Activated naive CD8-positive, alpha-beta T cell treated with anti-CD3 and anti-CD28 coated beads, Interleukin-2, amount 50 U/mL, for 16 hours (primary cell): ENCODE results near the gene AGAP5.
"Not testable (repeated sequence)": the region's sequence is repeated elsewhere in the genome, so short reads cannot be mapped to it uniquely, and the experiment has no call there.

Source experiments
- DNase-seq: peaks from one replicate; pipeline ENCODE4 v3.0.0-alpha.2; 2020; ENCODE audit warnings: low read depth, low spot score

AGAP5 gene

DNA sequence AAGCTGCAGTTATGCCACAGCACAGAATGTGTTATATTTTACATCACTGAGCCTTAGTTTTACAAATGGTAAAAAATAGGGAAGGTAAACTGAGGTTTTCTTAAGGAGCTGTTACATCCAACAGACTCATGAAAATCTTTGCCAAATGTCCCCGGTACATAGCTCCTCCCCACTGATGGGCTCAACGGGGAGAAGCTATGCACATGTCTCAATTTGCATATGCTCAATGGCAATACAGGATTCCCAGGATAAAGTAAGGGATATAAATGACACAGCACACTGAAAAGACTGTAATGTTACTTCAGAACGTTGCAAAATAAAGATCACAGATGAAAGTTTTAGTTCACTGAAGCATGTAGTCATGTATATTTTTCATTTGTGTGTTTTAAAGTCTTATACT lies 16.6 kb upstream of the AGAP5 start:
- not testable (repeated sequence) for DNase-seq

DNA sequence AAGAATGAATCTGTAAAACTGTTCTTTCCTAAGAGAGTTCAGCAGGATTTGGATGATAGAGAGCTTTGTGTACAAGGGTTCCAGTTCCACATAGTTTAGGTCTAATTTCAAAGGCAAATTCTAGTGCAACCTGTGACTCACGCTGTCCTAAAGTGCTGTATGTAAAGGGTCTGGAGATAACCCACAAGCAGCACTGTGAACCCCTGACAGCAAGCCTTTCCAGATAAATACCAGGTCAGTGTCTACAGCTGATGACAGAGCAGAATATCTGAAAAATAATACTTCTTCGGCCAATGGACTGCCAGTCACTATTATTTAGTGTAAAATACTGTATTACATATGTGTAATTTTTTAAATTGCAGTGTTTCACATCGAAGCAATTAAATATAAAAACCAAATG lies 16.0 kb upstream of the AGAP5 start:
- DNase-seq, result not testable (repeated sequence)

DNA sequence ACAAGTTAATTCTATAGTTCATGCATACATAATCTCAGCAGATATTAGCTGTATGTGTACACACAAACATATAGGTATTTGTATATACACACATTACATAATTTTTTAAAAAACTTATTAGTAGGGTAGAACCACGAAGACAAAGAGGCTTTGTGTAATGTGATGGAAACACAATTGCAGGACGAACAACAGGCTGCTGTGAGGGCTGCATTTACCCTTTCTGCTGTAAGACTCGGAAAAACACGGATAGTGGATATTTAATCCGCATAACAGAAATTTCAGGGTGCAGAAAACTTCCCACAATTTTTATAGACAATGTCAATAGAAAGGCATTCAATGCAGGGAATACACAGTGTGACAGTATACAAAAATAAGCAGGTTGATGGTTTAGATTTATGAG lies 13.8 kb upstream of the AGAP5 start:
- DNase-seq, result not testable (repeated sequence)

DNA sequence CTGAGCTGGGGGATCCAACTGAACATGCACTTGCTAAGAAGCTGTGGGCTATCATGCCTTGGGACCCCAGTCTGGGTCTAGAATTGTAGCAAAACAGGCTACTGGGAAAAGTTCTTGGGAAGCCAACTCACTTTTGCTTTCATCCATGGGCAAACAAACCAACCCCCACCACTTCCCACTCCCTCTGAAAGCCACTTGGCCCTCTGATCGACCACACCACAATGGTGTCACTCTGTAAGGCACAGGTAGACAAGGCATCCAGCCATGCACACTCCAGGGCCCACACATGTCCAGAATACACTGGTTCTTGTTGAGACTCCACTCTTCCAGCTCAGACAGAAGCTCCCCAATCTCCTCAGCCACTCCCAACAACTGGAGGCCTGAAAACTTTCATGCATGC lies 10.2 kb upstream of the AGAP5 start:
- DNase-seq, result not testable (repeated sequence)

DNA sequence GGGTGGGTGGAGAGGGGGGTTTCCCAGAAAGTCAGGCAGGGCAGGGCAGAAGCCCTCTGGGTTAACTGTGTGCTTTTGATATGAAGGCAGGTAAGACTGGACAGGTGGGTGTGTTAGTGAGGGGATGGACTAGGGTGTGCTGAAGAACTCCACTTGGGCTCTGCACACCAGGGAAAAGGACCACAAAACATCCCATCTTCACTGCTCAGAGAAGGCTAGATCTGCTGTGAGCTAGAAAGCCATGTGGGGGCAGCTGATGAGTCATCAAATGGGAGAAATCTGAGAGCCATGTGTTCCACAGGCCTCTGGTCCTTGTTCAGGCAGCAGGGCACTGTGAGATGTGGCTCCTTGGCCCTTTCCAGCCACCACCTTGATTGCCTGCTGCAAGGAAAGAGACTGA lies 9.7 kb upstream of the AGAP5 start:
- not testable (repeated sequence) for DNase-seq

DNA sequence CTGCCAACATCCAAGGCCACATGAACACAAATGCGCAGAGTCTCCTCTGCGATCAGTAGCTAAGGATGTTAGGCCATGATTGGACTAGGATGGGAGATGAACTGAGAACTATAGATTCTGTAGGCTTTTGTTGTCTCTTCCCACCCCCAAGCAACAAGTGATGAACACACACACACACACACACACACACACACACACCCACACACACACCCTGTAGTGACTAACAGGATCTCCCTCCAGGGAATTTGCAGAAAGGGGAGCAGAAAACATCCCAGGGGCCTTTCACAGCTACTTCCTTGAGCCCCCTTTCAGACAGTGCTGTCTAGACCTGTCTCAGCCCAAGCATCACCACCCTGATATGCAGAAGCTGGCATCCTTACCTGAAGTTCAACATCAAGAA lies 8.6 kb upstream of the AGAP5 start:
- DNase-seq, result not testable (repeated sequence)

DNA sequence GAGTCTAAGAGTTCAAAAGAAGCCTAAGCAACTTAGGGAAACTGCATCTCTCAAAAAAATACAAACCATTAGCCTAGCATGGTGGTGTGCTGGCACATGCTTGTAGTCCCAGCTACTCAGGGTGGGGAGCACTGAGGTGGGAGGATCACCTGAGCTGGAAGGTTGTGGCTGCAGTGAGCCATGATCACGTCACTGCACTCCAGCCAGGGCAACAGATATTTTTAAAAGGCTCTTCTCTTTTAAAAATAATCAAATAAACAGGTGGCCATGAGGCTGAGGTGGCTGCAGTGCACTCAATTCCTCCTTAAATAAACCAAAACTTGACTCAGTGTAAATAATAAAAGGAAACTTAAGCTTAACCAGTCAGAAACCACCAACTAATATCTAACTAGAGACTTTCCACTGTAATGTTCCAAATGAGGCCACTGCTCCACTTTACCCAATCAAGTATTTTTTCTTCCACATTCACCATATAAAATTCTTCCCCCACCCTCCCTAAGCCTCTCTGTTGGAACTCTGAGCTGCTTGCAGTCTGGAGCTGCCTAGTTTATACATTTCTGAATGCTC lies 7.7 kb upstream of the AGAP5 start:
- not testable (repeated sequence) for DNase-seq

DNA sequence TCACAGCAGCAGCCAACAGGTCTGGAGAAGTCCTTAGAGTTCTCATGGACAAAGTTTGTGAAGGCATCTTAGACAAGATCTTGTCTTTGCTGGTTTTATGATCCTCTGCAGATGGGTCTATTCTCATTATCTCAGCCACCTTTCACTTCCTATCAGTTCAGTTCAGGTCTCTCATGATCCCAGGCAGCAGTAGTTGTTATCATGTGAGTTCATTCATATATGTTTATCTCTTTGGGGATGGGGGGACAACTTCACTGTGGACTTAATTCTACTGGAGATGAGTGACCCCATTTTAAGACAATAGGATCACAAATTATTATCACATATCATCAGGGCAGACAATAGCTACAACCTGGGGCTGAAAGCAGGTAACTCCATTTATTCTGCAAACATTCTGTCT lies 6.0 kb upstream of the AGAP5 start:
- not testable (repeated sequence) for DNase-seq

DNA sequence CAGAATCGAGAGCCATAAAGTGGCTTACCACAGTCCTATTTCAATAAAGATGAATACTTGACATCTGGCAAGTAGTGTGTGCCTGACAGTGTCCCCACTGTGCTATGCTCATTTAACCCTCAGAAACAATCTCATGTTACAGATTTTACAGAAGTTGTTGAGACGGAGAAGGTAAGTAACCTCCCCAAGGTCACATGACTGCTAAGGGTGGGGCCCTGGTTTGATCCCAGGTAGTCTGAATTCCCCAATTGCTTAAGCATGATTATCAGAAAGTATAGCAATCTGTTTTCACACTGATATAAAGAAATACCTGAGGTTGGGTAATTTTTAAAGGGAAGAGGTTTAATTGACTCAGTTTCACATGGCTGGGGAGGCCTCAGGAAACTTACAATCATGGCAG lies 910 bp upstream of the AGAP5 start:
- not testable (repeated sequence) for DNase-seq

DNA sequence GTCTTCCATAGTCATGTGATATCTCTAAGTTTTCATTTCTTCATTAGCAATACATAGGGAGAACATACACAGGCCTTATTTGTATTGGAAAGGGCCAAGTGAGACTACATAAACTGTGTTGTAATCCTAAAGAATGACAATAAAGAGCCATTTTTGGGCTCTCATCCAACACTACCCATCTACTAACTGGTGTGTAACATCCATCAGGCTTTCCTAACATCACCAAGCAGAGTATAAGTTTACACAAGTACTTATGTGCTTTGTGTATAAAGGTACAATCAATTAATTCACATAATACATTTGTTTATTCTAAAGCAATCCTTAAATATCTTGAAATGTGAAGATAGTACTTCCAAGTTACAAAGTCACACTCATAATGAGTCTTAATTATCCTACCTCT lies 2.6 kb downstream of the AGAP5 start:
- not testable (repeated sequence) for DNase-seq

DNA sequence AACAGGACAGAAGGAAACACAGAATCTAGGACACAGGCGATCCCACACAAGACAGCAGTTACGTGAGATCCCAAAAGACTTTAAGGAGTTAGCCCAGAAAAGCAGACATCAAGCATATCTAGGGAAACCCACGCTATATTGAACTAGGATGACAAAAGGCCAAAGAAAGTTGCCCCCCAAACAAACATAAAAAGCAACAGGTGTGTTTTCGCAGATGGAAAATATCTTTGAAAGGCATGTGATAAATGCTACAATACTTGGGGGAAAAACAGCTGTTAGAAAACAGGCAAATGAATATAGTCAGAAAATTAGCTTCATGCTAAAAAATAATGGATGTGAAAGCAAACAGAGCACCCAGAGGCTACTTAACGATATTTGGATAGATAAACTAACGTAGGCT lies 7.2 kb downstream of the AGAP5 start:
- not testable (repeated sequence) for DNase-seq

DNA sequence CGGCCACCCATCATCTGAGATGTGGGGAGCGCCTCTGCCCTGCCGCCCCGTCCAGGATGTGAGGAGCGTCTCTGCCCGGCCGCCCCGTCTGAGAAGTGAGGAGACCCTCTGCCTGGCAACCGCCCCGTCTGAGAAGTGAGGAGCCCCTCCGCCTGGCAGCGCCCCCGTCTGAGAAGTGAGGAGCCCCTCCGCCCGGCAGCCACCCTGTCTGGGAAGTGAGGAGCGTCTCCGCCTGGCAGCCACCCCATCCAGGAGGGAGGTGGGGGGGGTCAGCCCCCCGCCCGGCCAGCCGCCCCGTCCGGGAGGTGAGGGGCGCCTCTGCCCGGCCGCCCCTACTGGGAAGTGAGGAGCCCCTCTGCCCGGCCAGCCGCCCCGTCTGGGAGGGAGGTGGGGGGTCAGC lies 8.3 kb downstream of the AGAP5 start:
- not testable (repeated sequence) for DNase-seq

DNA sequence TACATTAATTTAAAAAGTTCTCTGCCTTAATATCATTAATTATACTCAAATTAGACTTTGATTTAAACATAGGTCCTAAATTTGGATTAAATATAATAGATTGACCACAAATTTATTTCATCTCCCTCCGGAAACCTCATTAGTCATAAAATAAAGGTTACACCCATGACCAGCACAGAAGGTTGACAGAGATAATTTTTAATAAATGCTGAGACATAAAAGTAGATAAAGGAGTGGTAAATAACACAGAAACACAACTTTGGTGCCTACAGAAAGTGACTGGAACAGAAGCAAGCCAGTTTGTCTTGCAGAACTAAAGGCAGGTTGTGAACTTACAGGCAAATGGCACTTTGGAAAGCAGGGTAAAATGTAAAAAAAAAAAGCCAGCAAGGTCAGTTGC lies 10.3 kb downstream of the AGAP5 start:
- not testable (repeated sequence) for DNase-seq

DNA sequence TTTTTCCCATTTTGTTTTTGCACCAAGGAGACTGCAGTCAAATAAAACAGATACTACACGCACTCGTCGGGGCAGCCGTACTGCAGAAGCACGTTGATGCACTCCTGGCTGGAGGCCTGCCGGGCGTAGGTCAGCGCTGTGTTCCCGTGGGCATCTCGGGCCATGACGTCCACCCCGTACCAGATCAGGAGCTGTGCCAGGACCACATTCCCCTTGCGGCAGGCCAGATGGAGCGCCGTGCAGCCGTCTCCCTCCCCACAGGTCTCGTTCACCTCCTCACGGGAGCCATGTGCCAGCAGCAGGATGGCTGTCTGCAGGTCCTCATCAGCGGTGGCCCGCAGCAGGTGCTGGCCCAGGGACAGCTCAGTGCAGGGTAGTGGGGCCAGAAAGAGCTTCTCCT lies 23.4 kb downstream of the AGAP5 start:
- DNase-seq, result not testable (repeated sequence)

DNA sequence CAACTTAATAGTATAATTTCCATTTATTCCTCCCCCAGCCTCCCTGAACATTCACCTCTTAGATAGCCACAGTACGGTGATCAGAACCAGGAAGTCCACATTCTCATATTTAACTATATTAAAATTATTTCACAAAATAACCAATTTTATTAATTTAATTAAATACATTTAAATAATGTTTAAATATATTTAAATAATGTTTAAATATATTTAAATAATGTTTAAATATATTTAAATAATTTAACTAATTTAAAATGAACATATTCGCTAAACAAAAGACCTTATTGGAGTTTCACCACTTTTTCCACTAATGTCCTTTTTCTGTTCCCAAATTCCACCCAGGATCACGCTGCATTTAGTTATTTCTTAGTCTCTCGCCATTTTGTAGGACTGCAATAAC lies 29.5 kb downstream of the AGAP5 start:
- DNase-seq, result not testable (repeated sequence)

DNA sequence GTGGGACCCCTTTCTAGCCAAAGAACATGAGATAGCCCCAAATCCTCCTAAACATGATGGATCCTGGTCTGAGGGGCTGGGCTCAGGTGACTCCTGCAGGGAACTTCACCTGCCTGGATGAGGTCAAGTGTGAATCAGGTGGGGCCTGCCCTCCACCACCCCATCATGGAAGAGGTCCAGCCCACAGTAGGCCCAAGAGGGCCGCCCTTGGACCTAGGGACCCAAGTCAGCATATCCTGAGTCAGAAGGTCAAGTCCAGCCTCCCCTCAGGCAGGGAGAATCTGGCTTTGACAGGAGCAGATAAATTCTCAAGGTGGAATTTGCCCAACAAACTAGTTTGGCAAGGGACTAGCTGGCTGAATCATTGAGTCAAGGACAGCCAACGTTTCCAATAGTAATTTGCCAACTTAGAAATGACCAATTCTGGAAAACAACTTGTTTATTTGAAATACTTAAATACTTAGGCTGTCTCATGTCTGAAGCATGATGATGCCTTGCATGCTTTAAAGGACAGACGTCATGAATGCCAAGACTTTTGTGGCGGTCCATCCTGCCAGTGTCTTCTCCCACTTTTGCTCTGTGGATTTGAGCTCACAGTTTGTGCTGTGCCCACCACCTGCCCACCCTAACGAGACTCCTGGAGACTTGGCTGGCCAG lies 31.6 kb downstream of the AGAP5 start:
- DNase-seq, result not testable (repeated sequence)

DNA sequence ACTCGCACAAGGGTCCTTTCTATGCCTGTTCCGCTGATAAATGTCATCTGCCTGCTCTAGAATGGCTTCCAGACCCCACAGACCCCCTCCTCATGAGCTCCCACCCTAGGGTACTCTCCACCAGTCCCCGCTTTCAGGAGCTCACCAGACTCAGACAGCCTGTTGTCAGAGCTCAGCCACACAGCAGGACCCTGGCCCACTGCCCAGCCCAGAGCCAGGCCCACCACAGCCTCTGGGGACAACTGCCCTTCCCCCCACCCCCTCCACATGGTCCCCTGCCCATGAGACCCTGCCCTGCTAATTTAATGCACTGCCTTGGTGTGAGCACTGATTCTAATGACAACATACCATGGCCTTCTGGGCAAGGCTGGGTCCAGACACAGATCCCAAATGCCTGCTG lies 32.3 kb downstream of the AGAP5 start:
- DNase-seq, result not testable (repeated sequence)

DNA sequence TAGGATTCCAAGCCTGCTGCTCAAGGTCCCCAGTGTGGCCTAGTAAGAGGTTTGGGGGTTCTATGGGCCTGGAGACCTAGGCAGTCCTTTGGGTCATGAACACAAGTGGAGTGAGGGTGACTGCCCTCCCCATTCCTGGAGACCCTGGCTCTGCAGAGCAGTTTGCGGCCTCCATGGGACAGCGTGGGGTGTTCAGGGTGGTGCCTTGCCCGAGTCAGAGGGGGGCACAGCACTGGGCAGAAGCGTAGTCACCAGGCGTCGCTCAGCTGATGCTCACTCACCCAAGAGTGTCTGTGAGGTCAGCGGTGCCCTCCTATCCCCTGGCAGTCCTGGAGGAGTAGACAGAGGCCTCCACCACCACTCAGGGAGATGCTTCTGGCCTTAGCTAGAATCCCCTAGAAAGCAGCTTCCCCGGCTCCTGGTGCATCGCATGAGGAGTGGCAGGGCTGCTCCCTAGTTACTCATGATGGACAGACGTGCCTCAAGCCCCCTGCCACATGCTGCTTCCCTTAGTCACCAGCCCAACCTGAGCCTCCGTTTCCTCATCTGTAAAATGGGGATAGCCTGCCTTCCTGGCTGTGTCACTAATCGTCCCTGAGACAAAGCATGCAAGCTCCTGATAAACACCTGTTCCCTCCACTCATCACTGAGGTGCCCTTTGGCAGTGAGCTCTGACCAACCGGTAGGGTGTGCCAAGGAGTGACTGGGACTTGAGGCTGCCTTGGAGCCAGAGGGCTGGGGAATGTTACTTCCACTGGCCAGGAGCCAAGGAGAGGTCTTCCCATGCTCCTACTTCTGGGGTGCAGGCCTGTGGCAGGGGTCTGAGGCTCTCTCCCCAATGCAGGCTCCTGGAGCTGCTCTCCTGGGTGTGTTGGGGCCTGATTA lies 33.5 kb downstream of the AGAP5 start:
- DNase-seq, result not testable (repeated sequence)

DNA sequence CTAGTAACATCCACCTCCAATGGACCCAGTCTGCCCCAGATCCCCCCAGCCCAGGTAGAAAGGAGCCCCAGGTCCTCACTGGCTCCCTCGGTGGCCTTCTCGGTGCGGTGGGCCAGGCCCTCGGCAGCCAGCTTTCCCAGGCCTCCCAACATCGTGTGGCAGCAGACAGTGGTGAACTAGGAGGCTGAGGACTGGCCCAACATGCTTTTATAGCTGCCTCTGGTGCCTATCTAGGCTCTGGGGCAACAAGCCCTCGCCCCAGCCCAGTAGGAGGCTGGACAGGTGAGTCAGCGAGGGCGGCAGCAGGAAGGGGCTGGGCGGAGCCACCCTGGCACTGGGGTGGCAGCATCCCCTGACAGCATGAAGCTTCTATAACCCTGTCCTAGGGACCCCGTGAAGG lies 34.3 kb downstream of the AGAP5 start:
- DNase-seq, result not testable (repeated sequence)

DNA sequence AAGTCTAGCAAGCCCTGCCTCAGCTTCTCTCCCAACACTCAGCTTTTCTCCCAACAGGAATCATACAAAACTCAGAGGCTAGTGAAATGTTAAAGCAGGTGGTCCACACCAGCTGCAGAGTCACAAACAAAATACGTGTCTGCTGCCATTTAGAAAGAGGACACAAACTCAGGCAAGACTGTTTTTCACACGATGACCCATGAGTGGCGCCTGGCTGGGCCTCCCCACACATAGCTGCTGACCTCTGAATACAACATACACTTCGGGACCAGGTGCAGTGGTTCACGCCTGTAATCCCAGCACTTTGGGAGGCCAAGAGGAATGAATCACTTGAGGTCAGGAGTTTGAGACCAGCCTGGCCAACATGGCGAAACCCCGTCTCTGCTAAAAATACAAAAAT lies 35.2 kb downstream of the AGAP5 start:
- DNase-seq, result not testable (repeated sequence)

DNA sequence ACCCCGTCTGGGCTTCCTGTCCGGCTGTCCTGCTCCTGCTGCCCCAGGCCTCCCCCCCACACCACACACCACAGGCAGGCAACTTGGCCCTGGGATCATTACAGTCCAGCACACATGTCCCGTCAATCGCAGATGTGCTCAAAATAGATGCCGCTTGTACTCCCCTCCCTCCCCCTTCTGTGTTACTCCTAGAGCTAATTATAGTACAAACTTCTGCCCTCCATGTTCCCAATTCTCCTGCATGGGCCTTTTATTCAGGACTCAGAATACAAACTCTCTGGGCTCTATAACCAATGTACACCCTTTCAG lies 42.0 kb downstream of the AGAP5 start, which contains the start of gene SYNPO2L:
Gene SYNPO2L, minus strand, starts transcription at position 40 of the 309 bp plus-strand sequence. CDS start 107 bp downstream, outside the sequence.
- no peak for DNase-seq

DNA sequence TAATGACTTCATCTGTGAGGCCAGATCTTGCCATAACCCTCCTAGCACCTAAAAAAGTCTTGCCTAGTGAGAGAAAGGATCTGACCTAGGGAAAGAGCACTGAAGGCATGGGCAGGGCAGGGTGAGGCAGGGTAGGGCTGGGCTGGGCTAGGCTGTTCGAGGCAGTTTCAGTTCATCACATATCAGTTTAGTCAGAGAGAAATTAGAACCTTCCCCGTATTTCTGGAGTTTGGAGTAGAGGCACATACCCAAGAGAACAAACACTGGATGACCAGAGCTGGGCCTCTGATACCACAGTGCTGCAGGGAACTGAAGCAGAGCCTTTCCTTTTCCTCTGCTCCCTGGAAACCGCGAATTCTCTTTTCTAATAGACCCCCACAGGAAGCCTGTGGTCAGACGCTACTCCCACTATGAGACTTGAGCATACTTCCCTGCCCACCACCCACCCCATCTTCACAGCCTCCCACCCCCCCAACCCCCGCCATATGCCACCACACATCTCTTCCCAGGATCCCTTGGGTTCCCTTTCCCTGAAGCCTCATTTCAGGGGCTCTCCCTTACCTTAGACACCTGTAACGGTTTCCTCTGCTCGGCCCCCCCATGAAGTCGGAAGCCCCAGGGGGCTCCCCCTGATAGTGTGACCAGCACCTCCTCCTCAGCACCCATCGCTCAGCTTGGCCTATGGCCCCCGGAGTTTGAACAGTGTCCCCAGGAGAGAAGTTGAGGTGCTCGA lies 42.5 kb downstream of the AGAP5 start:
- no peak for DNase-seq
